HFFc6 (cell line): ENCODE results near the gene PYM1. TPM values are rescaled to one million over a fixed set of nuclear protein-coding genes. Genes with fewer than 3 reads are reported as not detected.

ENCODE experiments used
- DNase-seq: peaks from one replicate; pipeline ENCODE4 v3.0.0-alpha.2; 2018
- H3K27ac Mint-ChIP-seq: 2 replicates; pipeline ENCODE4 v1.8.0; 2020; ENCODE audit warnings: mild to moderate bottlenecking, mixed read lengths
- H3K27me3 Mint-ChIP-seq: 2 replicates; pipeline ENCODE4 v1.8.0; 2021; ENCODE audit warnings: mild to moderate bottlenecking, moderate library complexity, mixed read lengths; ENCODE audit not compliant: insufficient read depth
- H3K36me3 Mint-ChIP-seq: 2 replicates; pipeline ENCODE4 v1.8.0; 2021; ENCODE audit warnings: low read depth, mixed read lengths
- H3K4me1 Mint-ChIP-seq: 2 replicates; pipeline ENCODE4 v1.8.0; 2020; ENCODE audit warnings: low read depth, mixed read lengths
- H3K4me3 Mint-ChIP-seq: 2 replicates; pipeline ENCODE4 v1.8.0; 2020; ENCODE audit warnings: mild to moderate bottlenecking, moderate library complexity, mixed read lengths
- H3K9me3 Mint-ChIP-seq: 2 replicates; pipeline ENCODE4 v1.8.0; 2020; ENCODE audit warnings: mild to moderate bottlenecking, mixed read lengths
- CTCF ChIP-seq: fragments of 200-600 bp; sonication (generic); IDR thresholded peaks from 2 replicates; pipeline ENCODE4 v1.5.0; 2021; ENCODE audit warnings: antibody characterized with exemption, mild to moderate bottlenecking
- total RNA-seq, 6 experiments: library from RNA; stranded (reverse); fragmentation: NEBNext Ultra II Directional; extraction: Animal tissue kit (Norgen Biotek cat#: 25700); gene quantifications; 2 replicates in 1 of 6; 3 replicates in 5 of 6; pipeline ENCODE4 v1.2.3, GENCODE V29; 2021

PYM1 gene
- total RNA-seq, 6 experiments from 2014 or later, result 25.0 to 32.3 (median 28.3) TPM

- H3K9me3 Mint-ChIP-seq, result no peaks in the 10 kb centered on the region
- H3K4me3 Mint-ChIP-seq, result no peak overlapping the region
- no peaks in the 10 kb centered on the region for H3K27me3 Mint-ChIP-seq
- peaks cover 4% of the 10 kb centered on the region; the same call in 1 of the 2 replicates for H3K4me1 Mint-ChIP-seq
- peak overlapping the region; percentile 24 for H3K27ac Mint-ChIP-seq
- peaks cover 23% of the 10 kb centered on the region for H3K36me3 Mint-ChIP-seq
- no peak for TF ChIP-seq CTCF
- DNase-seq, result no peak
These were observed 18.9 kb upstream of the PYM1 start for GRCh38 chr12:55946553-55946952.

GRCh38 chr12:55942577-55943136 is 15.0 kb upstream of the PYM1 start:
- Mint-ChIP-seq H3K27me3 (no peaks in the 10 kb centered on the region; the same call in 1 of the 2 replicates), H3K27ac (no peak overlapping the region; the same call in 1 of the 2 replicates), H3K4me3 (no peak overlapping the region), H3K36me3 (peaks cover 22% of the 10 kb centered on the region), H3K9me3 (no peaks in the 10 kb centered on the region), H3K4me1 (peaks cover 36% of the 10 kb centered on the region)
- no peak for TF ChIP-seq CTCF
- no peak for DNase-seq

- H3K4me1 Mint-ChIP-seq, result peaks cover 42% of the 10 kb centered on the region
- no peak overlapping the region for H3K4me3 Mint-ChIP-seq
- TF ChIP-seq CTCF, result no peak
- H3K27me3 Mint-ChIP-seq, result no peaks in the 10 kb centered on the region; the same call in 1 of the 2 replicates
- H3K9me3 Mint-ChIP-seq, result no peaks in the 10 kb centered on the region
- no peak for DNase-seq
- H3K27ac Mint-ChIP-seq, result no peak overlapping the region
- peaks cover 26% of the 10 kb centered on the region for H3K36me3 Mint-ChIP-seq
These were observed 14.4 kb upstream of the PYM1 start for GRCh38 chr12:55942055-55942454.

GRCh38 chr12:55940065-55940732 is 12.5 kb upstream of the PYM1 start:
- peak overlapping the region; percentile 74 for H3K27ac Mint-ChIP-seq
- no peaks in the 10 kb centered on the region for H3K9me3 Mint-ChIP-seq
- H3K4me1 Mint-ChIP-seq, result peaks cover 59% of the 10 kb centered on the region
- TF ChIP-seq CTCF, result peak; percentile 96
- peak; percentile 80 for DNase-seq
- H3K4me3 Mint-ChIP-seq, result no peak overlapping the region
- peaks cover 24% of the 10 kb centered on the region for H3K36me3 Mint-ChIP-seq
- no peaks in the 10 kb centered on the region; the same call in 1 of the 2 replicates for H3K27me3 Mint-ChIP-seq

- Mint-ChIP-seq H3K9me3 (no peaks in the 10 kb centered on the region), H3K4me1 (peaks cover 71% of the 10 kb centered on the region), H3K27me3 (no peaks in the 10 kb centered on the region; the same call in 1 of the 2 replicates), H3K27ac (peak overlapping the region; percentile 74), H3K36me3 (peaks cover 24% of the 10 kb centered on the region), H3K4me3 (no peak overlapping the region)
- DNase-seq, result no peak
- TF ChIP-seq CTCF, result no peak
These were observed 11.3 kb upstream of the PYM1 start for GRCh38 chr12:55938826-55939501.
